RWPE1 (cell line): ENCODE data around the gene TRIML1.

Source experiments
- CTCF ChIA-PET: fragments of 350-600 bp; sonication (Branson Sonifier 250); formaldehyde crosslinking; extraction: SDS; loops from one replicate; lab custom pipeline; 2021; lab: Yijun Ruan, JAX
- POLR2A ChIA-PET: fragments of 400-600 bp; formaldehyde crosslinking; extraction: SDS; loops from one replicate; lab custom pipeline; 2020; ENCODE audit warnings: antibody characterized with exemption; ENCODE audit not compliant: low non-redundant PET; lab: Yijun Ruan, JAX
- DNase-seq: peaks from one replicate; pipeline ENCODE4 v3.0.0; 2012; ENCODE audit warnings: low spot score
- H3K27ac ChIP-seq: fragments of 450-650 bp; 2 replicates; pipeline ENCODE4 v1.5.1; 2017
- TF ChIP-seq, protein P1 (sequence below): fragments of 450-650 bp; conservative IDR thresholded peaks from 2 replicates; pipeline ENCODE4 v1.5.1; 2017; ENCODE audit warnings: low read depth, mild to moderate bottlenecking

TRIML1 gene

DNA sequence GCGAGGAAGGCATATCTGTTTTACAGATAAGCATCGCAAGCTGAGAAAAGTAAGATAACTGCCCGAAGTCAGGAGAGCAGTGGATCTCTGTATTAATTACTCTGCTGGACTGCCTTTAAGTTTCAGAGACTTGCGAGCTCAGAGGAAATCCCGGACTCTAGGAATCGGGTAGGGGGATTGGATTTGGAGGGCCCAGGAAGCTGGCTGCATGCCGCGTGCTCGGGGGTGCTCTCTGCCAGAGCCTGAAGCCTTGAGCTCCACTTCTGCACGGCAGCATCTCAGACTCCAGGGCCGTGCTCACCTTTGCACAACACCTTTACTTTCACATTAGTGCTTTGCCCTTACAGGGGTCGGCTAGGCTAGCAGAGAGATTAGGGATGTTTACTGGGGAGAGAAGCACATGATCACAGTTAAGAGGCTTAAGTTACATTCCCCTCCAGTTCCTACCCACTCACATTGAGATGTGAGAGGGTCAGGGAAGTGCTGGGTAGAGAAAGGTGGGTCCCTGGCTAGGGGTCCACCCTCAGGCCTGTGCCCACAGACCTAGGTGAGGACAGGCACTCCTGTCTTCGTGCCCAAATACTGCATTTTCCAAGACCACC, 57.0 kb downstream of the TRIML1 start:
- TF ChIP-seq, protein P1, sequence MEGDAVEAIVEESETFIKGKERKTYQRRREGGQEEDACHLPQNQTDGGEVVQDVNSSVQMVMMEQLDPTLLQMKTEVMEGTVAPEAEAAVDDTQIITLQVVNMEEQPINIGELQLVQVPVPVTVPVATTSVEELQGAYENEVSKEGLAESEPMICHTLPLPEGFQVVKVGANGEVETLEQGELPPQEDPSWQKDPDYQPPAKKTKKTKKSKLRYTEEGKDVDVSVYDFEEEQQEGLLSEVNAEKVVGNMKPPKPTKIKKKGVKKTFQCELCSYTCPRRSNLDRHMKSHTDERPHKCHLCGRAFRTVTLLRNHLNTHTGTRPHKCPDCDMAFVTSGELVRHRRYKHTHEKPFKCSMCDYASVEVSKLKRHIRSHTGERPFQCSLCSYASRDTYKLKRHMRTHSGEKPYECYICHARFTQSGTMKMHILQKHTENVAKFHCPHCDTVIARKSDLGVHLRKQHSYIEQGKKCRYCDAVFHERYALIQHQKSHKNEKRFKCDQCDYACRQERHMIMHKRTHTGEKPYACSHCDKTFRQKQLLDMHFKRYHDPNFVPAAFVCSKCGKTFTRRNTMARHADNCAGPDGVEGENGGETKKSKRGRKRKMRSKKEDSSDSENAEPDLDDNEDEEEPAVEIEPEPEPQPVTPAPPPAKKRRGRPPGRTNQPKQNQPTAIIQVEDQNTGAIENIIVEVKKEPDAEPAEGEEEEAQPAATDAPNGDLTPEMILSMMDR, result no peak
- CTCF ChIA-PET, result interaction anchor here (0.6 to 0.7 kb wide), 4 partner anchors 16 to 1907 kb away, joined by 3 to 4 read pairs (median 4); no protein-coding TSS in a partner anchor
- H3K27ac ChIP-seq, result no peak overlapping the region
- no peak for DNase-seq
- POLR2A ChIA-PET, result no interaction called here
